ENCODE results near the gene ZBTB6.

ZBTB6 gene

GRCh38 chr9:122949696-122950095 is 36.6 kb upstream of the ZBTB6 start:
- TF ChIP-seq, protein P1, sequence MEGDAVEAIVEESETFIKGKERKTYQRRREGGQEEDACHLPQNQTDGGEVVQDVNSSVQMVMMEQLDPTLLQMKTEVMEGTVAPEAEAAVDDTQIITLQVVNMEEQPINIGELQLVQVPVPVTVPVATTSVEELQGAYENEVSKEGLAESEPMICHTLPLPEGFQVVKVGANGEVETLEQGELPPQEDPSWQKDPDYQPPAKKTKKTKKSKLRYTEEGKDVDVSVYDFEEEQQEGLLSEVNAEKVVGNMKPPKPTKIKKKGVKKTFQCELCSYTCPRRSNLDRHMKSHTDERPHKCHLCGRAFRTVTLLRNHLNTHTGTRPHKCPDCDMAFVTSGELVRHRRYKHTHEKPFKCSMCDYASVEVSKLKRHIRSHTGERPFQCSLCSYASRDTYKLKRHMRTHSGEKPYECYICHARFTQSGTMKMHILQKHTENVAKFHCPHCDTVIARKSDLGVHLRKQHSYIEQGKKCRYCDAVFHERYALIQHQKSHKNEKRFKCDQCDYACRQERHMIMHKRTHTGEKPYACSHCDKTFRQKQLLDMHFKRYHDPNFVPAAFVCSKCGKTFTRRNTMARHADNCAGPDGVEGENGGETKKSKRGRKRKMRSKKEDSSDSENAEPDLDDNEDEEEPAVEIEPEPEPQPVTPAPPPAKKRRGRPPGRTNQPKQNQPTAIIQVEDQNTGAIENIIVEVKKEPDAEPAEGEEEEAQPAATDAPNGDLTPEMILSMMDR (IDR thresholded peaks at IDR 0.05; ENCODE audit: borderline replicate concordance, control extremely low read depth, extremely low read depth, insufficient read depth, missing control alignments) = no peak
- DNase-seq (ENCODE audit: low spot score) = no peak

GRCh38 chr9:122948313-122948712 is 35.2 kb upstream of the ZBTB6 start:
- no peak for DNase-seq (ENCODE audit: low spot score)
- TF ChIP-seq, protein P1 (IDR thresholded peaks at IDR 0.05; ENCODE audit: borderline replicate concordance, control extremely low read depth, extremely low read depth, insufficient read depth, missing control alignments) = no peak

More at GRCh38 chr9:122949696-122950095, 36.6 kb upstream of the ZBTB6 start:
- in situ Hi-C loops (cut with MboI; ENCODE audit: low sequenced_read_pairs, unreplicated experiment) = no loop called here

GRCh38 chr9:122946461-122947005 is 33.4 kb upstream of the ZBTB6 start:
- in situ Hi-C loops (cut with MboI; ENCODE audit: low sequenced_read_pairs, unreplicated experiment) = no loop called here
- DNase-seq (ENCODE audit: low spot score) = no peak
- TF ChIP-seq, protein P1 (IDR thresholded peaks at IDR 0.05; ENCODE audit: borderline replicate concordance, control extremely low read depth, extremely low read depth, insufficient read depth, missing control alignments) = no peak

More at GRCh38 chr9:122948313-122948712, 35.2 kb upstream of the ZBTB6 start:
- in situ Hi-C loops (cut with MboI; ENCODE audit: low sequenced_read_pairs, unreplicated experiment) = no loop called here

- no peak for DNase-seq (ENCODE audit: low spot score)
- in situ Hi-C loops (cut with MboI; ENCODE audit: low sequenced_read_pairs, unreplicated experiment) = no loop called here
- TF ChIP-seq, protein P1 (IDR thresholded peaks at IDR 0.05; ENCODE audit: borderline replicate concordance, control extremely low read depth, extremely low read depth, insufficient read depth, missing control alignments) = no peak
These were observed 32.1 kb upstream of the ZBTB6 start for GRCh38 chr9:122944960-122945888.

DNA sequence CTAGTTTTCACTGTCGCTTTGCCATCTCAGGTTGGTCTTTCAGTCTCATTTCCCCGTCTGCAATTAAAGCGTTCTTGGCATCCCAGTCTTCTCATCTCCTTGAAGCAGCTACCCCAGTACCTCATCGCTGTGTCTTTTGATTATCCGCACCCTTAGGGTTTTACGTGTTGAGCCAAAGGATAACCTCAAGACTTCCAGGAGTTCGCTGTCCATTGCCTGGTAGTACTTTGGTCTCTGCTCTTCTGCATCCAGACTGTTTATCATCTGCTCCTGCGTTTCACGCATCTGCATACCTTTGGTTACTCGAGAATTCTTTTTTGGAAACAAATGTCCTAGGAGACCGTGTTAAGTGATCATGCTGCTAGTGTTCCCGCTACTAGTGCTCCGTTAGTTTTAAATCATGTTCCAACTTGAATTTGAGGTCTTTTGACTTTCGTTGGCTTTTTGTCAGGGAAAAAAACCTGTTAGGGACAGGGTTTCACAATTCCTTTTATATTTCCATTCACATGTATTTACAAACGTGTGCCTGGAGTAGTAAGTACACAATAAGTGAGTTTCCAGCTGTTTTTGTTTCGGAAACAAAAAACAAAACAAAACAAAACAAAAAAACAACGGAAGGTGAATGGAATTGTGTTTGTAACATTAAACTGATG is 28.6 kb upstream of the ZBTB6 start:
- in situ Hi-C loops (cut with MboI; ENCODE audit: low sequenced_read_pairs, unreplicated experiment) = no loop called here
- TF ChIP-seq, protein P1 (IDR thresholded peaks at IDR 0.05; ENCODE audit: borderline replicate concordance, control extremely low read depth, extremely low read depth, insufficient read depth, missing control alignments) = no peak
- DNase-seq (ENCODE audit: low spot score) = peak; percentile 25

- in situ Hi-C loops (cut with MboI; ENCODE audit: low sequenced_read_pairs, unreplicated experiment) = no loop called here
- TF ChIP-seq, protein P1 (IDR thresholded peaks at IDR 0.05; ENCODE audit: borderline replicate concordance, control extremely low read depth, extremely low read depth, insufficient read depth, missing control alignments) = no peak
- peak; percentile 99 for DNase-seq (ENCODE audit: low spot score)
These were observed 27.8 kb upstream of the ZBTB6 start, which contains the start of gene RABGAP1 for GRCh38 chr9:122940749-122941581. Gene RABGAP1, plus strand, starts transcription at chr9:122941020. Its CDS starts 16,040 bp downstream, at chr9:122957060.
